RKO (cell line): ENCODE results near the gene HMGB4.

Source experiments
- DNase-seq: peaks from one replicate; pipeline ENCODE4 v3.0.0-alpha.2; 2016; ENCODE audit warnings: low spot score

Gene HMGB4, protein sequence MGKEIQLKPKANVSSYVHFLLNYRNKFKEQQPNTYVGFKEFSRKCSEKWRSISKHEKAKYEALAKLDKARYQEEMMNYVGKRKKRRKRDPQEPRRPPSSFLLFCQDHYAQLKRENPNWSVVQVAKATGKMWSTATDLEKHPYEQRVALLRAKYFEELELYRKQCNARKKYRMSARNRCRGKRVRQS

DNA sequence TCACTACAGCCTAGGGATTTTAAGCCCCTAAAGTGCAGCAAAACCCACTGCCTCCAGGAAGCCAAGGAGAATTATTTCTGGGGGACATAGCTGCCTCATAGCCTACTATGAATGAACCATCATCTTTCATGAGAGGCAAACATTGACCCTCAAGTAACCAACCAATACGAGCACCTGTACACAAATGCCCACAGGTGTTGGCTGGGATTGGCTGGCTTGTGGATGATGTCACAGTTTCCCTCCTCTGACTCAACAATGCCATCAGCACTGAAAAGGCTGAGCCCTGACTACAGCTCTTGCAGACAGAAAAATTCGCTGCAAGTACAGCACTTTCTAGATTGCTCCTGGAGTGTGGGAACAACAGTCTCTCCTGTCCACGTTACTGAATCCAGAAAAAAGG lies at the start of gene HMGB4:
TSS of gene HMGB4 (plus strand) at position 301 of the 400 bp plus-strand sequence. CDS start 113 bp downstream, outside the sequence.
- DNase-seq: no peak

DNA sequence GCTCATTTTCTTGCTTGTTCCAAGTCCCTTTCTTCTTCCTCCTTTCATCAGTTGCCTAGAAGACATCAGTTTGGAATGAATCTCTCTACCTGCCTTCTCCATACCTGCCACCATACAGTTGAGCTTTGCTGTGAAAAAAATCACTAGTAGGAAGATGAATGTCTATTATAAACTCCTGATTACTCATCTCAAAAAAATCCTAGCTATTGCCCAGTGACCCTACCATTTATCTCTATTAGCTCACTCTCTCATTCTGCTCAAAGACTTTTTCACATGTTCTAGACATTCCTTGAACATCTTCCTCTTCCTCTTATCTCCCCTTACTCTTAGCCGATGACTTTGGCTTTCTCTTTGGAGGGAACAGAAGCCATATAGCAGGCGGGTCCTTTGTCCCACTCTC lies 49.7 kb upstream of the HMGB4 start:
- no peak for DNase-seq

DNA sequence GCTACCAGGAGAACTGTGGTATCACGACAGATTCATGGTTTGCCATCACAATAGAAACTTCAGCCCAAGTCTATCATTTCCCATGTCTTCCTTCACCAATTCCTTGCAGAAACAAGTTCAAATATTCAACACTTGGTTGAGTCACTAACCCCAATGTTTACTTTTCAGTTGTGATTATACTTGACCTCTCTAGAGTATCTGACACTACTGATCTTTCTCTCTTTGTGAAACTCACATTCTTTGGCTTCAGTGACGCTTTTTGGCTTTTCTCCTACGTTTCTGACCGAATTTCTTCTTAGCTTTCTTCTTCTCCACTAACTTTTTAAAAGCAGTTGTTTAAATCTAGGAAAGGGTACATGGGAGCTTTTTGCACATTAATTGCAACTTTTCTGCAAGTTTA lies 48.8 kb upstream of the HMGB4 start:
- no peak for DNase-seq

DNA sequence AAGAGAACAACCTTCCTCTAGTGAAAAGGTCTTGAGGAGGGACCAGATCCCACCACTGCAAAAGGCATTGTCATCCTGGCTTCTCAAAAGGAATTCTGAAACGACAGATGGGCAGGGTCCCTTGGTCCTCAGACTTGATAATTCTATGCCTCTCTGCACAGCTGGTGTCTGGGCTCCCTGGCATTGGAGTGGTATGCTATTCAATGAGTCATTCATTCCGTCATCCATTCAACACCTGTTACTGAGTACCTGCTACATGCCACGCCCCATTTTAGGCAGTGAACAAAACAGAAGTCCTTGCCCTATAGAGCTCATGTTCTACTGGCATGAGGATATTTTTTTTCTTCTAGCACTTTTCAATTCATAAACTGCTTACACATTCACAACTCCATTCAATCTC lies 45.8 kb upstream of the HMGB4 start:
- no peak for DNase-seq

DNA sequence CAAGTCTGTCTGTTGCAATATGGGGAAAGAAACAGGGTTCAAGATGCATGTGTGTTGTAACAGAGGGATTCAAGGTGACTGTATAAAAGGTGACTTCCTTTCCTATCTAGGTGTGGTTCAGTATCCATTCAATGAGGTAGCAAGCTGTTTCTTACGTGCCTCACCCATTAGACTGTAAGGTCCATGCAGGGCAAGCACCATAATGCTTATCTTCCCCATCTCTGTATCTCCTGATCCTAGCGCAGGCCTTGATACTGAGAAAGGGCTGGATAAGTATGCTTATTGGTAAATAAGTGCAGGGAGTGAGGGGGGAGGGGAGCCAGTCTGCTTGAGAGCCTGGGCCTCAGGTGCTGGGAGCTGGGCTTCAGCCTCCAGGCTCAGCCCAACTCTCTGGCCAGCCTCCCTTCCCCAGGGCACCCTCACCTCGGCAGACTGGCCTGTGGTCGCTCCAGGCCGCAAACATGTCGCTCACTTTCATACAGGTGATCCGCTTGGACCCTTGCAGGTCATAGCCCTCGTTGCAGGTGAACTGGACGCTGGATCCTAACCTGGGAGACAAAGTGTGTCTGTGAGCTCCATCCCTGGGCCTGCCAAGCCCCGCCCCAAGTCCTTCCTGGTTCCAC lies 44.5 kb upstream of the HMGB4 start:
- DNase-seq: no peak

DNA sequence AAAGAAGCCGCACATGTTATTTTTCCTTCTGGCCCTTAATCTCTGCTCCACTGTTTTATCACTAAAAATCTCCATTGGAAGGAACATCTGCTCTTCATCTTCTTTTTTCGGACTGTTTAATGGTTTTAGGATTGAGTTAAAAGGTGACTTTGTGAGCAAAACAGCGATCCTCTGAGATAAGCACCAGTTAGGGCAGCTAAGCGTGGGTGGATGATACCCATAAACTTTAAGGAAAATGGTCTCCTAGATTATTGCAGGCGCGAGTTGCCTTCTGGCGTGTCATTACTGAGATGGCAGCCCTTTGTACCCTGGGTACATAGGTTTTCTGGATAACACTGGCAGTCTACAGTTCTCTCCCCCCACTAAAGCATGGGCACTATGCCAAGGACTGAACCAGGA lies 44.0 kb upstream of the HMGB4 start:
- DNase-seq: no peak

DNA sequence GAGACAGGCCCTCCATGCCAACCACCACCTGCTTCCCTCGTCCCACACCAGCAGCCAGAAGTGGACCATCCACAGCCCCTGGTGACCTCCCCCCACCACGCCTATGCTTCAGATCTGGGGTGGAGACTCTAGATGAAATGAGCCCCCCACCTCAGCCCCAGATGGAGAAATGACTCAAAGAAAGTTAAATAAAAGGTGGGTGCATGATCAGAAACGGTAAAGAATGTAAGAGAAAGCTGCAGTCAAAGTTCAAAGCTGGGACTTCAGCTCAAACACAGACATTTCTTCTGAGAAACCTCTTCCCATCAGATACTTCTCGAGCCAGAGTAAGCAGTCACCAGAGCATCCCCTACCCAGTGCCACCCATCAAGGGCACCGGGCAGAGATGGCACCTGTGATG lies 43.1 kb upstream of the HMGB4 start:
- no peak for DNase-seq

DNA sequence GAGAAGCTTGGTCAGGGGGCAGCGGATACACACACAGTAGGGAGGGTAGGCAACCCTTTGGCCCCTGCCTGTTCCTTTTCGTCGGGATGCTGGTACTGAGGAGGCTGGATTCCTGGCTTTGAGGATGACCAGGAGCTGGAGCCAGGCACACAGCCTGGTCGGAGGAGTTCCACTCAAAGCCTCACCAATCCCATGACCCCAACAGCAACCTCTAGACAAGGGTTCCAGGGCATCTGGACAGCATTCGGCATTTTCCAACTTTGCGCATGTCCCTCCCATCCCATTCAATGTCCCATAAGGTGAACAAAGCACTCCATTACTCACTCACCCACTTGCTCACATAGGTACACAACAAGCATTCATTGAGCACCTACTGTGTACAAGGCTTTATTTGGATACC lies 42.6 kb upstream of the HMGB4 start:
- DNase-seq: no peak

DNA sequence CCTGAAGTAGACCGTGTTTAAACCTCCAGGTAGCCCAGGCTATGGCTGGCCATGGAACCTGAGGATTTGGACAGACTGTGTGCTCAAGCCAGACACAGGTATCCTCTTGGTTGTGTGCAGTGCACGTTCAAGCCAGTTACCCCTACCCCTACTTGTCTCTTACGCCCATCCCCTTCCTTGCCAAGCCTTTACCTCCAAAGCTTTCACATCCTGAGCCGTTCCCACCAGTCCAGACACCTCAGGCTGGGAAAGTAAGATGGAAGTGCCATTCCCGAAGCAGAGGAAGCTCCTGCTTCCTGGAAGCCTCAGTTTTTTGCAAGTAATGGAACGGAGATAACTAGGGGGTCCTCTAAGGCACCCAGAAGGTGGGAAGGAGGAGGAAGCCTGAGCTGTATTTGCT lies 41.5 kb upstream of the HMGB4 start:
- no peak for DNase-seq

DNA sequence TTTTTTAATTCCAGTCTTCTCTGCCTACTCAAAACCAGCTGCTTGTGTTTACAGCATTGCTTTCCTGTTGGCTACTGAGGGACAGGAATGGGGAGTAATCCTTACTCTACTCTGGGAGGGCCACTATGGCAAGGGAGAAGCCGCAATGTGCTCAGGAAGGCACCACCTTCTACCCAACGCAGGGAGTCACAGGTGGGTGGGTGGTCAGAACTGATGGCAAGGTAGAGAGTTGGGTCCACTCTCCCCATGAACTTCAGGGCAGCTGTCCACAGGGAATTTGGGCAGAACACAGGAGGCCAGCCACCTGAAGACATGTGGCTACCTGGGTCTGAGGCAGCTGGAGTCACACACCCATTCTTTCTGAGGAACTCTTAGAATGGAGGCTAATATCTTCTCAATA lies 40.5 kb upstream of the HMGB4 start:
- DNase-seq: no peak

DNA sequence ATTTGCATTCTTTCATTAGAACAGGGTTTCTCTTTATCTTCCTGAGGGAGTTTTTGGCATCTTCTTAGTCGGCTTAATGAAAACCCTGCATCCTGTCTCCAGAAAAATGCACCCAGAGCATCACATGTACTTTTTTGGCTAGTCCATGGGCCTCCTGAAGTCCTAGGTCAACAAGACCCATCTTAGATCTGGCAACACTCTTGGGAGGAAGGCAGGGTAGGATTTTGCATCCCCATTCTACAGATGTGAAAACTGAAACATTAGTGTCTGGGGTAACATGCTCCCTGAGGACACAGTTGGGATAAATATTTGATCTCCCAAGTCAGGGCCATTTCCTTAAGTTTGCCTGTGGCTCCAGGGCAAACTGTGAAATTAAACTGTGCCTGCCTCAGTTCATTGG lies 40.0 kb upstream of the HMGB4 start:
- DNase-seq: no peak

DNA sequence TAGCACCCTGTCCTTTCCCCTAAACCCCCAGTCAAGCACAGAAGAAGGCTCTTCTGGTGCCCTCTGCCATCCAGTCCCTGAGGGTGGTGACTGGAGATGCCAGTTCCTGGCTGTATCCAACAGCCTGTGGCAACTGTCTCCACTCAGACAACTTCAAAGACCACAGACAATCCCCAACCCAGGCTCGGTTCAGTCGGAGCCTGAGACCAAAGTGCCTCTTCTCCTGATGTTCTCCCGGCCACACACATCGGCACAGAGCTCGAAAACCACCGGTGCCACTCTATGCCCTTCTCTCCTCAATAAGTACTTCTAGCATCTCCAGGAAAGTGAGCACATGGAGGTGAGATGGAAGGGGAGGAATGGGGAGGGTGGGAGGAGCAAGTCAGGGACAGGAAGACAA lies 39.6 kb upstream of the HMGB4 start:
- no peak for DNase-seq

DNA sequence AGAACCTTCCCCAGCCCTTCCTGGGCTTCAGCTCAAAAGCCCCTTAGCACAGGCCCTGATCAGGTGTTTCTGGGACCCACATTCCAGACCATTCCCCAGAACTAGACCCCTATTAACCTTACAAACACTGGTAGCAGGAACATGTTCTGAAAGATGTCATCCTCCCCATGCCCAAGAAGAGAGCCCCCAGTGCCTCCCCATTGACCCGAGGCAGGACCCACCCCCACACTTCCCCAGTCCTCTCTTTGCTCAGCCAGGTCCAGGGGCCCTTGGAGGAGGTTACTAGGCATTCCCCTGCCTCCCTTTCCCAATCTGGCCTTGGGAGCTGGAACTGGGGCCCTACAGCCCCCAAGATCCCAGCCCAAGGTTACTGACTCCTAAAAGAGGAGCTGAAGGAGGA lies 38.9 kb upstream of the HMGB4 start:
- DNase-seq: no peak

DNA sequence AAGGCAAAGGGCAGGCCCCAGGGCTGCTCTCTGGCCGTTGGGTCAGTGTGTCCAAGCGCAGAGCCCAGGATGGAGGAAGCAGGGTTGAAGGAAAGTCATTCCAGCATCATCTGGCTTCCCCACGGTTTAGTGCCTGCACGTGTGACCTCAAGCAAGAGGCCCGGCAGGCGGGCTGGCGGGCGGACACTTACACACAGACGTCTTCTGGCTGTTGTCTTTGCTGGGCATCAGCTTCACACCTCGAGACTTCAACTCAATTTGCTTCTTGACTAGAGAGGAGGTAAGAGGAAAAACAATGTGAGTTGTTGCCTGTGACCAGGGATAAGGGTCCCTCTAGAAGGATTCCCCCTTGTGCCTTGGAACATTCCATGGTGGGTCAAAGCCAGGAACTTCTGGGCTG lies 38.4 kb upstream of the HMGB4 start:
- no peak for DNase-seq

DNA sequence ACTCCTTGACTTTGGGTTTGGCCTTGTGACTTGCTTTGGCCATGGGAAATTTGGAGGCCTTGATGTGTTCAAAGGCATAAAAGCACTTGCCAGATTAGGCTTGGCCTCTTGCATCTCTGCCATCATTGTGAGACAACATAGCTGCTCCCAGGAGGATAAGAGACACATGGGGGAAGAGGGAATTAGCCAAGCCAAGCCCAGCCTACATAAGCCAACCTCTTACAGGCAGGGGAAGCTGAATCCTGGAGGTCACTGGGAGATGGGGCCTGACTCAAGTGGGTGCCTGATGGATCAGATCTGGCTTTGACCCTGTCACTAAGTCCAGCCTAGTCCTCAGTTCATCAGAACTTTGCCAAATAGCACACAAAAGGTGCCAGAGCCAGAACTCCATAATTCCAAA lies 37.6 kb upstream of the HMGB4 start:
- DNase-seq: no peak

DNA sequence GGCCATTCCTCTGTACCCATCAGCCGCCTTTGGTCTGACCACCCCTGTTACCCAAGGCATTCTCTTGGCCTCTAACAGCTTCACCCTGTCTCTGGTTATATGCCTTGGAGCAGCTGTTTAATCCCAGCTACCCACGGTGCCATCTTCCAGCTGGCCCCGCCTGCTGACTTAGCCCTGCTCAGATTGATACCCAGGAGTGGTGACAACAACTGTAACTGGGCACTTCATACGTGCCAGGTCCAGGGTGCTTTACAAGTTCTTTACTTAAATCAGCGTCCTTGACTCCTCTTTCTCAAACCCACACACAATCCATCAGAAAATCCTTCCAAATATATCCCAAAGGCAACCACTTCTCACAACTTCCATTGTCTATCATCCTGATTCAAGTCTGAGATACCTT lies 37.2 kb upstream of the HMGB4 start:
- DNase-seq: no peak

DNA sequence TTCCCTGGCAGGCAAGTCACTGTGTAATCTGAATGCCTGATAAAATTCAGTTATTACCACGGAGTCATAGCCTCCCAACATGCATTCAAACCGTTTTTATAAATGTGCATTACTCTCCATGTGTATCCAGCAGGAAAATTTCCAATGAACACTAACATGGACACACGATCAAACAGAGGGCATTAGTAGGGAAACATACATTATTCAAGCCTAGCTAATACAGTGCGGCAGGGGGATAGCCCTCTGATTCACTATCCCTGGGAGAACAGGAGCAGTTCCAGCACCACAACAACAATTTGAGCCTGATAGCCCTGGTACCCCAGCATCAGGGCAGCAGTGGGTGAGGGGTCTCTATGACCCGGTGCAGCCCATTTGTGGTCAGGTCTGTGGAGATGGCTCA lies 35.8 kb upstream of the HMGB4 start:
- no peak for DNase-seq

DNA sequence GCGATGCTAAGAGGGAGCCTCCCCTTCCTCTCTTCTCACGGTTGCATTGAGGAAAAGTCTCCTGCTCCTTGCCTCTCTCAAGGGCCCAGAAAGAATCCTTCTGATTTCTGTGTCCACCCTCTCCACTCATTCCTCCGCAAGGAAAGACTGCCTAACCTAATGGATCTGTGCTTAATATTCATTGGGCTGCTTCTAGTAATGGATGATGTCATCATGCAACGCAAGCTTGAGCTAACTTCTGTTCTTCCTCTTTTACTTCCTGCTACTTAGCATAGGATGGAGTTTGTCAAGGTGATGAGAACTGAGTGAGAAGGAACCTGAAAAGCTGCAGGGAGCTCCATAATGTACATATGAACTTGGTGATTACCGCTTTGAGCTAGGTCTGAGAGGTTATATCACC lies 35.2 kb upstream of the HMGB4 start:
- no peak for DNase-seq

DNA sequence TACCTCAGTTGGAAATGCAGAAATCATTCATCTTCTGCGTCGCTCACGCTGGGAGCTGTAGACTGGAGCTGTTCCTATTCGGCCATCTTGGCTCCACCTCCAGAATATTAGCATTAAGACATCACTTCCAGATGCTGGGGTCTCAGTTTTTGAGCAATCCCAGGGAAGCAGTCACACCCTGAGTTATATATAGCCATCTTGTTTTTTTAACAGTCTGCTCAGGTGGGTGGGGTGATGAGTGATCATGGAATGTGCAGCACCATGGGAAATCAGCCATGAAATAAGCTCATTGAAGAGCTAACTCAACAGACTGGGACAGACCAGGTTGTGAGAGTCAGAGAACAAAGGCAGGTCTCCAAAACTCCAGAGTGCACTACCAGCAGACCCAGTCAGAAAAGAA lies 27.0 kb upstream of the HMGB4 start:
- DNase-seq: no peak

DNA sequence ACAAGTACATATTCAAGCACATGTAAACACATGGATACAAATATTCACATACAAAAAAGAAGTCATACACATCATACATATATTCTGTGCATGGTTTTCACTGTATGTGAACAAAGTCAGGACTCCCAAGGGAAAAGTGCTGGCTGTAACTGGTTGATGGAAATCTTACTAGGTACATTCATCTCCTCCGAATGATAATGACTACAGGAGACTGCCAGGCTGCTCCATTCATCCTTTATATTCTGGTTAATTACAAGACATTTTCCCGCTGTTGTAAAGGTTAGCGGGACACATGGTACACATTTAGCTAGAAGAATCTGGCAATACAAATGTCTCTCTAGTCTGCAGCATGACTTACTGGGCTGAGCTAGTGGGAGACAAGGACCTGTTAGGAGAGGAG lies 26.2 kb upstream of the HMGB4 start:
- DNase-seq: no peak

DNA sequence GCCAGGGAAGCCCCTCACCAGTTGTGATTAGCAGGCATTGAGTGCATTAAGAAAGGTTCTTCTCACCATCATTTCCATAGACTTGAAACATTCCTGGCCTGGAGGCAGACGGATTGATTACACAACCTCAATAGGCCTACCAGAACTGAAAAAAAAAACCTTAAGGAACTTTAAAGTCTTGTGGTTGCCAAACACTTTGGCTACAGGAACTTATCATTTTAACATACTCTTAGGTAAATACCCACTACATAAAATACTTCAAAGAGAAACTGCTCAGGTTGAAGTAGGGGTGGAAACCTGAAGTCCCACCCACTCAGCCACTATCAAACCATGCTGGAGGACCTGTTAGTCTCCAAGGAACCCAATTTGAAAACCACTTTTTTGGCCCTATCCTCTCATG lies 22.4 kb upstream of the HMGB4 start:
- no peak for DNase-seq

DNA sequence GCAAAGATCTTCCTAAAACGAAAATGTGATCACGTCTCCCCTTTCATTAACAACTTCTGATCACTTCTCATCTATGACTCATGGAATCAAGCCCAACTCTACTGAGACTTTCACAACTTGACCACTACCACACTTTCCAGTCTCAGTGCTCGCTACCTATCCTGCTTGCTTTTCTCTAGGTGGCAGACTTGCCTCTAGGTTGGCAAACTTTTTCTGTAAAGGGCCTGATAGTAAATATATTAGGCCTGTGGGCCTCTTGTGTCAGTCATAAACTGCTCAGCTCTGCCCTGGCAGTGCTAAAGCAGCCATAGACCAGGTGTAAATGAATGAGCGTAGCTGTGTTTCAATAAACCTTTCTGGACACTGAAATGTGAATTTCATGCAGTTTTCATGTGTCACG lies 21.5 kb upstream of the HMGB4 start:
- DNase-seq: no peak

DNA sequence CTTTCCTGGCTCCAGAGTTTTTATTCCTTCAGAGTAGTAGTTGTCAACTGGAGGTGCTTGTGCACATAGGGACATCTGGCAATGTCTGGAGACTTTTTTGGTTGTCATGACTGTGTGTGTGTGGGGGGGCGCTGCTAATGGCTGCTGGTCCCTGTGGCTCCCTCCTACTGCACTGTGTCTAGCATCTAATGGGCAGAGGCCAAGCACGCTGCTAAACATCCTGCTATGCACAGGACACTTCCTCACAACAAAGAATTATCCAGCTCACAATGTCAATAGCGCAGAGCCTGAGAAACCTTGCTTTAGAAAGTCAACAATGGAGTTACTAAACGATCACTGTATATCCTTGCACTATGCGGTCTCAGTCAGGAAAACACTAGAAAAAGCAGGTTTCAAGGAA lies 19.7 kb upstream of the HMGB4 start:
- DNase-seq: no peak

DNA sequence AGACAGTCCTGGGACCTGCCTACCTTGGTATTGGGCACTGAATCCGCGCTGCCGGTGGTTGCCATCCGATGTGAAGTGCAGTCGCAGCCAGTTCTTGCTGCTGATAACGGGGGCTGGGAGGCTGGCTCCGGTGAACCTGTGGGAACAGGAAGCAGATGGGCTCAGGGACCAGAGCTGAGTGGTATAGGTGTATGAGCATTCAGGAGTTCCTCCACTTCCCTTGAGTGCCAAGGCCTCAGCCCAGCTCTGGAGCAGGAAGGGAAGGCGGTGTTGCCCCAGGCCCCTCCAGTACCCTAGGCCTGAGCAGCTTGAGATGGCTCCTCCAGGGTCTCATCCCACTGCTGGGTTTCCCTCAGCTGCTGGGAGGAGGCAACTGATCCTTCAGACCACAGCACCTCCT lies 17.0 kb upstream of the HMGB4 start:
- no peak for DNase-seq
